ENCODE data around the gene NEDD9.

The NEDD9 gene

DNA sequence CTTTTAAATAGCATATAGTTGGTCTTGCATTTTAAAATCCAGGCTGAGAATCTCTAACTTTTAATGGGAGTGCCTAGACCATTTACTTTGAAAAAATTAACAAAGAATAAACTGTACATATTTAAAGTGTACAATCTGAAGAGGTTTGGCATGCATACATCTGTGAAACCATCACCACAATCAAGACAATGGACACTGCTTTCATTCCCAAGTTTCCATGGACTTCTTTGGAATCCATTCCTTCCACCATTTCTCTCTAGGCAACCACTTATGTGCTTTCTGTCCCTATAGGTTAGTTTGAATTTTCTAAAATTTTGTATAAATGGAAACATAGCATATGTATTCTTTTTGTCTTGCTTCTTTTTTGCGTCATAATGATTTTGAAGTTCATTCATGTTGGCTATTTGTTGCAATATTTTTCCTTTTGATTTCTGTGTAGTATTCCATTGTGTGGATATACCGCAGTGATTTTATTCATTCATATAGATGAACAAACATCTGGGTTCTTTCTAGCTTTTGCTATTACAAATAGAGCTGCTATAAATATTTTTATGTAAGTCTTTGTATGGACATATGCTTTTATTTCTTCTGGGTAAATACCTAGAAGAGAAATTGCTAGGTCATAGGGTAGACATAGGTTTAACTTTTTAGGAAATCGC lies 50.9 kb downstream of the NEDD9 start:
- DNase-seq = no peak

DNA sequence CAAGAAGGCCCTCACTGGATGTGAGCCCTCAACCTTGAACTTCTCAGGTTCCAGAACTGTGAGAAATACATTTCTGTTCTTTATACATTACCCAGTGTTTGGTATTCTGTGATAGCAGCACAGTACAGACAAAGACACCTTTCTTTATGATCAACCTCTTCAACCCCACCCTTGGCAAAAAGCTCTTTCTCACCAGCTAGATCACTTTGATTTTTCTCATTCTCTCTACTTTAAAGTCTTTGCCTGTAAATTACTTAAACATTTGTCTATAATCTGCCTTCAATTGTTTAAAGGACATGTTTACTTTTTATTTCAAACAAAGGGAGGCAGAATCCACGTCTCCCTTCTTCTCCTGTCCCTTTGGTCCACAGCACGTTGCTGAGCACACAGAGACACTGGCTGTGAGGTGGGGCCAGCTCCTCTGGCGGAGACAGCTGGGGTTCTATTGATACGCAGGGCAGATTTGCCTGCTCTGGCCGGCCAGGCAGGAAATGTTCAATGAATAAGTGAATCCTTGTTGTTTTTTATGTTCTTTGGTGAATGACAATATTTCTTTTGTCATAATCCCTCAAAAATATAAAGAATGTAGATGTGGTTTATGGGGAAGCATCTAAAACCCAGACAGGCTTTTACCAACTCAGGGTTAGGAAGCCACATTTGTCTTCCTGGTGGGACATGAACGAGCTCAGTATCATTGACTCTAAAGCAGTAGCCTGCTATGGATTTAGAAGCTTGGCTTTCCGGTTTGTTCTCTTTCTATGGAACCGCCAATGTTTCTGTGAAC lies 52.9 kb downstream of the NEDD9 start:
- DNase-seq = no peak

GRCh38 chr6:11179088-11179418 lies 53.4 kb downstream of the NEDD9 start:
- DNase-seq = no peak

GRCh38 chr6:11177271-11177670 lies 55.2 kb downstream of the NEDD9 start:
- DNase-seq = no peak

GRCh38 chr6:11174242-11174611 lies 58.2 kb downstream of the NEDD9 start:
- DNase-seq = no peak

GRCh38 chr6:11172501-11173327 lies 59.8 kb downstream of the NEDD9 start:
- DNase-seq = peak in 38 of 56 donors; percentile 5 to 79 (median 28)

DNA sequence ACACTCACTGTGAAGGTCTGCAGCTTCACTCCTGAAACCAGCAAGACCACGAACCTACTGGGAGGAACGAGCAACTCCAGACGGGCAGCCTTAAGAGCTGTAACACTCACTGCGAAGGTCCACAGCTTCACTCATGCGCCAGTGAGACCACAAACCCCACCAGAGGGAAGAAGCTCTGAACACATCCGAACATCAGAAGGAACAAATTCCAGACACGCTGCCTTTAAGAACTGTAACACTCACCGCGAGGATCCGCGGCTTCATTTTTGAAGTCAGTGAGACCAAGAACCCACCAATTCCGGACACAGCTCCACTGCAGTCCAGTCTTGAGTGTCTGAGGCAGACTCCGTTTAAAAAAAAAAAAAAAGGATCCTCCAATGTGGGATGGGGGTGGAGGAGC lies 60.5 kb downstream of the NEDD9 start:
- DNase-seq = no peak

DNA sequence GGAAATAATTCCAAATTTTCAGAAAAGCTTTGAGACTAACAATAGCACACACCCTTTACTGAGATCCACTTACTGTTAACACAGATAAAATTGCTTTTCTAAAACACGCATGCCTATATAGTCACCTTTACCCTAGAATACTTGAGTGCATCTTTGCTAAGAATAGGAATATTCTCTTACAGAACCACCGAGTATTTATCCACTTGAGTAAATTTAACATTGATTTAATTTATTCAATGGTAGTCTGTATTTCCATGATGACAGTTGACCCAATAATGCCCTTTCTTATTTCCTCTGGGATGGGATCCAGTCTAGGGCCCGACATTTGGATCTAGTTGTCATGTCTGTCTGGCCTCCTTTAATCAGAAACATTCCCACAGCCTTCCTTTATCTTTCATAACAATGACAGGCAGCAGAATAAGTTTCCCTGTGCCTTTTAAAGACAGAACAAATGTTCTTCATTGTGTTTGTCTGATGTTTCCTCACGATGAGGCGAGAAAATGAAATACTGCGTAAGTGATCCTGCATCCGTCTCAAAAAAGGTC lies 64.3 kb downstream of the NEDD9 start:
- no peak for DNase-seq

GRCh38 chr6:11166948-11167347 lies 65.5 kb downstream of the NEDD9 start:
- DNase-seq = no peak

DNA sequence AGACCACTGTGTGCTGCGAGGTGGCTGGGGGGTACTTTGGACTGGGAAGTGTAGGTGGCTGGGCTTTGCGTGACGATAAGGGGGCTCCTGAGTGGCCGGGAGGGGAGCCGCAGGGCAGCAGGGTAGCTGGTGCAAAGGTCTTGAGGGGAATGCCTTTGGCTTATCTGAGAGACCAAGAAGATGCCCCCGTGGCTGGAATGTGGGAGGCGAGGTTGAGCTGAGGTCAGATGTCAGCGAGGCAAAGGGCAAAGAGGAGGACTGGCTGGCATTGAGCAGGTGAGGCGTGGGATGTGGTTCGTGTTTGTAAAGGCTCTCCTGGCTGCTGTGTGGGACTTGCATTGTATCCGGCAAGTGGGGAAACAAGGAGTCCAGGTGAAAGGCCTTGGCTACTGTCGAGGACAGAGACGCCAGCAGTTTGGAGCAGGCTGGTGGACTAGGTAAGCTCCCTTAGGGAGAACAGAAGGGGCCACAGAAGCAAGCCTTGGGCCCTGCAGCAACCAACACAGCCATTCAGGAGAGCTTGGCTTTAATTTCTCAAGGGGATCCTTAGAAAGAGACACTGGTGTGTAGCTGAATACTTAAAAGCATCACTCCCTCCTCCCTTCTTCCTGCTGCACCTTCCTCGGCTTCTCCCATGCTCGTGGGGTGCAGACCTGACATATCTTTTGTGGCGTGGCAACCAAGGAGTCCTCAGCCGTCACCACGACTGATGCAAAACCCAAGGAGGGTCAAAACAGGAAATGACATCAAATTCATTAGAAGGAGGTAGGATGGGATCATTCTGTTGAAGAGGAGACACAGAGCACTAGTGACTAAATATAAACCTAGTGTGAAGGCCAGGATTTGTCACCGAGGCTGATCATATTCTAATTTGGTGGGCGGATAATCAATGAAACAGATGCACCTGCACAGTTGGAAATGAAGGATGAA lies 67.5 kb downstream of the NEDD9 start:
- no peak for DNase-seq

DNA sequence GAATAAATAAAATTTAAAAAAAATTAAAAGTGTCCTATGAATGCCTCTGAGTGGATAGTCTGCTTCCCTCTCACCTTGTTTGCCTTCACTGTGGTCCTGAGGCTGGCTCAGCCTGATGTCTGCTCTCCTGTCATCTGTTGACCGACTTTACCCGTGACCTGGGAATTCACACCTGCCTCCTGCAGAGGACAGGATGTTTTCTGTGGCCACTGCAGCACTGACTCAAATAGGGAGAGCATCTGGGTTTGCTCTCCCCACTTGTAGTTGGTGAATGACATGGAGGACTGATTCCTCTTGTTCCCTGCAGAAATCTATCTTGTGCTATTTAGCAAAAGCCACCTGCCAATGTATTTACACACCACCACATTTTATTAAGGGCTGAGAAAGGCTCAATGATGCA lies 68.5 kb downstream of the NEDD9 start:
- DNase-seq = no peak

GRCh38 chr6:11162262-11162661 lies 70.2 kb downstream of the NEDD9 start:
- no peak for DNase-seq

DNA sequence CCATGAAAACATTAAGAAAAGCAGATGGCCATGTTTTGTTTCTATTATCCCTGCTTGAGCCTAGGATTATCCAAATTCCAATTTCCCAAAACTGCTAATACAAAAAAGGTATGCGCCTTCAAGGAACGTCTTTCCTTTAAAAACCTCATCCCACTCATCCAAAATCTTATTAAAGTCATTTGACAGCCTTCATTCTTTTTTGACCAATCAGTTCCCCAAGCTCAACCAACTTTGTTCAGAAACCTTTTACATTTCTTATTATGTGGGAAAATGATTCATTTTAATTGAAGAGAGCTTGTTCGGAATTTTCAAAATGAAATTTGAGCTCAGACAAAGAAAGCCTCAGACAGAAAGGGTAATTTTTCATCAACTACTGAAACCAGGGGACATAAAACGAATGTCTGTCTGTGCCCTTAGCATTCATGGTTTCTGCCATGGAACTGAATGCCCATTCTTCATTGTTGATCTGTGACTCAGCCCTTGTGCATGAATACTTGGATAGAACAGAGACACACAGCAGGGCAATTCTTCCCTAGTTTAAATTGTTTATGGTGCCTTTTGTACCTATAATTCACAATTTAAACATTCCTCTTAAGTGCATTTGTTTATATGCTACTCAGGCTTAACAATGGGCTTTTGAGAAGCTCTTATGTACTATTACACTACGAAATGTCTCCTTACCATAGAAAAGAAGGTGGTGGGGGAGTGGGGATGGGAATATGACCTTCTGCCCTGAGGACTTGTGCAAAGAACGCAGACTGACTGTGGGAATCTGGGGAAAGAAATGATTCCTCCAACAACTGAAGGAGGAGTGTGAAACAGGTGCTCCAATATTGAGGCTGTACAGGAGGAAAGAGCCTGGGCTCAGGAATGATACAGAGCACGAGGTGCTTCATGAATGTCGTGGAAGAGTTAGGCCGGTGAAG lies 71.2 kb downstream of the NEDD9 start:
- peak in 18 of 56 donors; percentile 3 to 65 (median 18) for DNase-seq

- no peak for DNase-seq
Measured at GRCh38 chr6:11160199-11160598, 72.3 kb downstream of the NEDD9 start.

- no peak for DNase-seq
Measured at GRCh38 chr6:11155589-11155988, 76.9 kb downstream of the NEDD9 start.

DNA sequence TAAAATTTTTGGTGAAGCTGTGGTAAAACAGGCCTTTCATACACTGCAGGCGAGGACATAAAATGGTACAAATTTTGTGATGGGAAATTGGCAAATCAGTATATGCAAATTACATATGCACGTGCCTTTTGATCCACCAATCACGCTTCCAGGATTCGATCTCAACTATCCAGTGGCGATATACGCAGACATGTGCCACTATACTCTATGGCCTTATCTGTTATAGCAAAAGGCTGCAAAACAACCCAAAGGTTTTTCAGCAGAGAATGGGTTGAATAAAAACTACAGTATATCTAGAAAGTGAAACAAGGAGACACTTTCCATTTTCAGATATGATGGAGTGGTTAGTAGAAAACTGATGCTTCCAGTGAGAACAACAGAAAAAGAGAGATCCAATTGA lies 79.0 kb downstream of the NEDD9 start:
- DNase-seq = no peak

GRCh38 chr6:11152581-11152980 lies 79.9 kb downstream of the NEDD9 start:
- DNase-seq = no peak

DNA sequence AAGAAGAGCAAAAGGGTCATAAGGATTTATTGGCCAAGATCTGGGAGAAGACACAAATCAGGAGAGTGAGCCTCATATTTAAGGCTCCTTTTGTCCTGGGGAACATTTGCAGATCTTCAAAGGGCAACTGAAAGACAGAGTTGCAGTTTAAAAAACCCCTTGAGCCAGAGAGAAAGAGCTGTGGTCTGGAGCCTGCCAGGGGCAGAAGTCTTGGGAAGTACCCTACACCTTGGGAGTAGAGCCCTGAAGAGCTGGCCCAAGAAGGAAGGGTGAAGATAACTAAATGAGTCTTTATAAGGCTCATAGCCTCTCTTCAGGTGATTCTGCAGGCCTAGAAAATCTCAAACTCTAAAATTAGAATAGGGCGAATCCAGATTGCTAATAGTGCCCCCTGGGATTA lies 81.0 kb downstream of the NEDD9 start:
- DNase-seq = no peak

DNA sequence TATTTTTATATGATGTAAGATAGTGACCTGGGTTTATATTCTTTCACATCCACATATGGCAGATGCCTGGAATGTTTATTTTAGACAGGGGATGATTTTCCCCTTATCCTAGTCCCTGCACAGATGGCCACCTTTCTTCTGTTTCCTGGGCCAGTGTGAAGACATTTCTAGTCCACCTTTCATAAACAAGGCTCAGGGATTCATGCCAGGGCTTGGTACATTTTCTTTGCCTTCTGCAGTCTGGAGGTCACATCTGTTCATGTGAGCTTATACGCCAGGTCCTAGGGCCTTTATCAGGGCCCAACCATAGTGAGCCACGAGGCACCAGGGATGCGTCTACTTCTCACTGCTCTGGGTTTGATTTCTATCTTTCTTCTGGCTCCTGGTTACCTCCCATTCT lies 82.9 kb downstream of the NEDD9 start:
- DNase-seq = no peak

Data from amygdala (tissue), 56 donors.